Prostate gland (tissue), 2 donors: ENCODE results near the gene TMED5. TPM values are rescaled to one million over a fixed set of nuclear protein-coding genes. Genes with fewer than 3 reads are reported as not detected.
"Not testable (repeated sequence)": the region's sequence is repeated elsewhere in the genome, so short reads cannot be mapped to it uniquely, and the experiment has no call there.

Experiments used
- DNase-seq: peaks from one replicate; pipeline ENCODE4 v3.0.0-alpha.2; 2019; ENCODE audit warnings: low spot score
- H3K27ac ChIP-seq, 2 donors: fragments of 200-600 bp; sonication (generic); 2 replicates each; pipeline ENCODE4 v1.5.1; 2017 to 2019
- H3K27me3 ChIP-seq: fragments of 200-600 bp; sonication (generic); replicated peaks from 2 replicates; pipeline ENCODE4 v1.5.1; 2019; ENCODE audit not compliant: insufficient read depth
- H3K36me3 ChIP-seq, 2 donors: fragments of 200-600 bp; sonication (generic); 1 replicate in 1 of 2; 2 replicates in 1 of 2; pipeline versions ENCODE4 v1.5.1 to v1.8.1; 2017 to 2019
- H3K4me1 ChIP-seq: fragments of 200-600 bp; sonication (generic); replicated peaks from 2 replicates; pipeline ENCODE4 v1.5.1; 2019
- H3K4me3 ChIP-seq, 2 donors: fragments of 200-600 bp; sonication (generic); 2 replicates each; pipeline ENCODE4 v1.5.1; 2017 to 2019
- H3K9me3 ChIP-seq: fragments of 200-600 bp; sonication (generic); 2 replicates; pipeline ENCODE4 v1.5.1; 2017
- CTCF ChIP-seq, 4 experiments: fragments of 200-600 bp in 2 of 4; fragments of 450-650 bp in 2 of 4; sonication (generic) in 2 of 4; IDR thresholded peaks; 1 replicate in 3 of 4; 2 replicates in 1 of 4; pipeline ENCODE4 v1.5.1; 2016 to 2019; ENCODE audit warnings: antibody characterized with exemption in 4 of 4, mild to moderate bottlenecking in 2 of 4, moderate library complexity in 2 of 4
- POLR2A ChIP-seq: fragments of 450-650 bp; IDR thresholded peaks from one replicate; pipeline ENCODE4 v1.6.1; 2016; ENCODE audit warnings: antibody characterized with exemption, mild to moderate bottlenecking
- POLR2AphosphoS5 ChIP-seq: sonication (generic); formaldehyde crosslinking; IDR thresholded peaks from one replicate; pipeline ENCODE4 v1.6.1; 2017; ENCODE audit warnings: antibody characterized with exemption
- WGBS: methylation state at CpG from one replicate; pipeline ENCODE4 v1.1.5; 2018; 5-methylcytosine and 5-hydroxymethylcytosine counted together
- intact Hi-C: fragments of 100-400 bp; cut with DNase I; formaldehyde crosslinking; loops from one replicate; pipeline ENCODE4 v1.14.2; 2022
- total RNA-seq, 2 donors: library from RNA; depleted of rRNA; stranded (reverse); fragments of >200 nt; gene quantifications; one replicate each; pipeline ENCODE4 v1.1.0, GENCODE V29; 2016

The TMED5 gene
- total RNA-seq, 2 donors from 2014 or later: 59.0 to 59.8 TPM

DNA sequence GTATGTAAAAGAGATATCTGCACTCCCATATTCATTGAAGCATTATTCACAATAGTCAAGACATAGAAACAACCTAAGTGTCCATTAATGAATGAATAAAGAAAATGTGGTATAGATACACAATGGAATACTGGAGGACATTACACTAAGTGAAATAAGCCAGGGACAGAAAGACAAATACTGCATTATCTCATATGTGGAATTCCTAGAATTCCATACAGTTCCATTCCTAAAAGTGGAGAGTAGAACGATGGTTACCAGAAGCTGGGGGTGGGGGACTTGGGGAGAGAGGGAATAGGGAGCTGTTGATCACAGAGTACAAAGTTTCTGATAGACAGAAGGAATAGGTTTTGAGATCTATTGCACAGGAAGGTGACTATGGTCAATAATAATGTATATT is 7.4 kb downstream of the TMED5 start:
- TF ChIP-seq CTCF (IDR thresholded peaks at IDR 0.05) (no peak), POLR2AphosphoS5 (no peak), POLR2A (no peak)
- 37% methylated on average over 1 of the region's 1 CpG for WGBS
- intact Hi-C loops: no loop called here

GRCh38 chr1:93171549-93172034 is 8.6 kb downstream of the TMED5 start:
- DNase-seq: no peak
- Histone ChIP-seq H3K27ac (no peak overlapping the region), H3K9me3 (no peaks in the 10 kb centered on the region), H3K4me3 (no peak overlapping the region), H3K36me3 (no peaks in the 10 kb centered on the region), H3K4me1 (no peaks in the 10 kb centered on the region), H3K27me3 (no peaks in the 10 kb centered on the region)
- TF ChIP-seq POLR2AphosphoS5: no peak
- TF ChIP-seq CTCF (IDR thresholded peaks at IDR 0.05): no peak
- TF ChIP-seq POLR2A: no peak
- intact Hi-C loops: no loop called here
- WGBS: 36% methylated on average over 1 of the region's 1 CpG

More for the DNA sequence above, 7.4 kb downstream of the TMED5 start:
- Histone ChIP-seq H3K4me1 (peaks cover under 1% of the 10 kb centered on the region), H3K27me3 (no peaks in the 10 kb centered on the region), H3K36me3 (no peaks in the 10 kb centered on the region), H3K4me3 (no peak overlapping the region), H3K27ac (no peak overlapping the region), H3K9me3 (no peaks in the 10 kb centered on the region)
- DNase-seq: no peak

DNA sequence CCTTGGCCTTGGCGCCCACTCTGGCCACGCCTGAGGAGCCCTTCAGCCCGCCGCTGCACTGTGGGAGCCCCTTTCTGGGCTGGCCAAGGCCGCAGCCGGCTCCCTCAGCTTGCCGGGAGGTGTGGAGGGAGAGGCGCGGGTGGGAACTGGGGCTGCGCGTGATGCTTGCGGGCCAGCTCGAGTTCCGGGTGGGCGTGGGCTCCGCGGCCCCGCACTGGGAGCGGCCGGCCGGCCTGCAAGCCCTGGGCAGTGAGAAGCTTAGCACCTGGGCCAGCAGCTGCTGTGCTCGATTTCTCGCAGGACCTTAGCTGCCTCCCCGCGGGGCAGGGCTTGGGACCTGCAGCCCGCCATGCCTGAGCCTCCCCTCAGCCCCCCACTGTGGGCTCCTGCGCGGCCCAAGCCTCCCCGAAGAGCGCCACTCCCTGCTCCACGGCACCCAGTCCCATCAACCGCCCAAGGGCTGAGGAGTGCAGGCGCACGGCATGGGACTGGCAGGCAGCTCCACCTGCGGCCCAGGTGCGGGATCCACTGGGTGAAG is 10.0 kb downstream of the TMED5 start:
- DNase-seq, H3K27me3 ChIP-seq, H3K27ac ChIP-seq, H3K9me3 ChIP-seq, H3K4me3 ChIP-seq, H3K36me3 ChIP-seq, intact Hi-C loops, H3K4me1 ChIP-seq: not testable (repeated sequence)
- 98% methylated on average over 32 of the region's 36 CpGs for WGBS

DNA sequence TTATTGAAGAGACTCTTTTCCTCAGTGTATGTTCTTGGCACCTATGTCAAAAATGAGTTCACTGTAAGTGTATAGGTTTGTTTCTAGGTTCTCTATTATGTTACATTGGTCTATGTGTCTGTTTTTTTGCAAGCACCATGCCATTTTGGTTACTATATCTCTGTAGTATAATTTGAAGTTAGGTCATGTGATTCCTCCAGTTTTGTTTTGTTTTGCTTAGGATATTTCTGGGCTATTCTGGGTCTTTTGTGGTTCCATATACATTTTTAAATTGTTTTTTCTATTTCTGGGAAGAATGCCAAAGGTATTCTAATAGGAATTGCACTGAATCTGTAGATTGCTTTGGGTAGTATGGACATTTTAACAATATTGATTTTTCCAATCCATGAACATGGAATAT is 13.2 kb downstream of the TMED5 start:
- Histone ChIP-seq H3K4me3 (no peak overlapping the region), H3K9me3 (no peaks in the 10 kb centered on the region), H3K27me3 (no peaks in the 10 kb centered on the region), H3K4me1 (no peaks in the 10 kb centered on the region), H3K36me3 (no peaks in the 10 kb centered on the region), H3K27ac (no peak overlapping the region)
- intact Hi-C loops: no loop called here
- DNase-seq: no peak
- TF ChIP-seq CTCF (IDR thresholded peaks at IDR 0.05) (no peak), POLR2A (no peak), POLR2AphosphoS5 (no peak)

DNA sequence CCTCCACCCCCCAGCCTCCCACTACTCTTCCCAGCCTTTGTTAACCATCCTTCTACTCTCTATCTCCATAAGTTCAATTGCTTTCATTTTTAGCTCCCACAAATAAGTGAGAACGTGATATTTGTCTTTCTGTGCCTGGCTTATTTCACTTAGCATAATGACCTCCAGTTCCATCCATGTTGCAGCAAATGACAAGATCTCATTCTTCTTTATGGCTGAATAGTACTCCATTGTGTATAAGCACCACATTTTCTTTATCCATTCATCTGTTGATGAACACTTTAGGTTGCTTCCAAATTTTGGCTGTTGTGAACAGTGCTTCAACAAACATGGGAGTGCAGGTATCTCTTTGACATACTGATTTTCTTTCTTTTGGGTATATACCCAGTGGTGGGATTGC is 14.3 kb downstream of the TMED5 start:
- DNase-seq, H3K27ac ChIP-seq, H3K9me3 ChIP-seq, H3K4me1 ChIP-seq, H3K36me3 ChIP-seq, intact Hi-C loops, H3K27me3 ChIP-seq, H3K4me3 ChIP-seq: not testable (repeated sequence)
- WGBS: 91% methylated on average over 1 of the region's 1 CpG

- intact Hi-C loops: no loop called here
Measured at GRCh38 chr1:93164816-93165215, 15.4 kb downstream of the TMED5 start.

DNA sequence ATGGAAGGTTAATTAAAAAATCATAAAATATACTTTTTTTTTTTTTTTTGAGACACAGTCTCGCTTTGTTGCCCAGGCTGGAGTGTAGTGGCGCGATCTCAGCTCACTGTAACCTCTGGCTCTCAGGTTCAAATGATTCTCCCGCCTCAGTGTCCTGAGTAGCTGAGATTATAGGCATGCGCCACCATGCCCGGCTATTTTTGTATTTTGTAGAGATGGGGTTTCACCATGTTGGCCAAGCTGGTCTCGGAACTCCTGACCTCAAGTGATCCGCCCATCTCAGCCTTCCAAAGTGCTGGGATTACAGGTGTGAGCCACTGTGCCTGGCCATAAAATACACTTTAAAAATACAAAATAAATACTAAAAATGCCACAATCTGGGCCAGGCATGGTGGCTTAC is 16.9 kb downstream of the TMED5 start:
- H3K27me3 ChIP-seq, H3K4me3 ChIP-seq, H3K36me3 ChIP-seq, H3K4me1 ChIP-seq, DNase-seq, H3K9me3 ChIP-seq, intact Hi-C loops, H3K27ac ChIP-seq: not testable (repeated sequence)
- WGBS: 97% methylated on average over 8 of the region's 8 CpGs

More at GRCh38 chr1:93164816-93165215, 15.4 kb downstream of the TMED5 start:
- WGBS: 97% methylated on average over 2 of the region's 2 CpGs
- no peaks in the 10 kb centered on the region for H3K36me3 ChIP-seq
- TF ChIP-seq CTCF (IDR thresholded peaks at IDR 0.05): no peak
- TF ChIP-seq POLR2A: no peak
- no peak for TF ChIP-seq POLR2AphosphoS5
- no peak overlapping the region for H3K27ac ChIP-seq
- H3K9me3 ChIP-seq: no peaks in the 10 kb centered on the region
- H3K4me1 ChIP-seq: no peaks in the 10 kb centered on the region
- no peak for DNase-seq
- no peaks in the 10 kb centered on the region for H3K27me3 ChIP-seq
- no peak overlapping the region for H3K4me3 ChIP-seq
